Hippocampal formation (tissue), 2 donors: ENCODE measurements around the gene XXYLT1.
"Not testable (repeated sequence)": the region's sequence is repeated elsewhere in the genome, so short reads cannot be mapped to it uniquely, and the experiment has no call there.

Experiments
- DNase-seq, 2 donors: peaks; one replicate each; lab custom pipeline; 2025; lab: John Stamatoyannopoulos, UW

Gene XXYLT1, protein sequence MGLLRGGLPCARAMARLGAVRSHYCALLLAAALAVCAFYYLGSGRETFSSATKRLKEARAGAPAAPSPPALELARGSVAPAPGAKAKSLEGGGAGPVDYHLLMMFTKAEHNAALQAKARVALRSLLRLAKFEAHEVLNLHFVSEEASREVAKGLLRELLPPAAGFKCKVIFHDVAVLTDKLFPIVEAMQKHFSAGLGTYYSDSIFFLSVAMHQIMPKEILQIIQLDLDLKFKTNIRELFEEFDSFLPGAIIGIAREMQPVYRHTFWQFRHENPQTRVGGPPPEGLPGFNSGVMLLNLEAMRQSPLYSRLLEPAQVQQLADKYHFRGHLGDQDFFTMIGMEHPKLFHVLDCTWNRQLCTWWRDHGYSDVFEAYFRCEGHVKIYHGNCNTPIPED

DNA sequence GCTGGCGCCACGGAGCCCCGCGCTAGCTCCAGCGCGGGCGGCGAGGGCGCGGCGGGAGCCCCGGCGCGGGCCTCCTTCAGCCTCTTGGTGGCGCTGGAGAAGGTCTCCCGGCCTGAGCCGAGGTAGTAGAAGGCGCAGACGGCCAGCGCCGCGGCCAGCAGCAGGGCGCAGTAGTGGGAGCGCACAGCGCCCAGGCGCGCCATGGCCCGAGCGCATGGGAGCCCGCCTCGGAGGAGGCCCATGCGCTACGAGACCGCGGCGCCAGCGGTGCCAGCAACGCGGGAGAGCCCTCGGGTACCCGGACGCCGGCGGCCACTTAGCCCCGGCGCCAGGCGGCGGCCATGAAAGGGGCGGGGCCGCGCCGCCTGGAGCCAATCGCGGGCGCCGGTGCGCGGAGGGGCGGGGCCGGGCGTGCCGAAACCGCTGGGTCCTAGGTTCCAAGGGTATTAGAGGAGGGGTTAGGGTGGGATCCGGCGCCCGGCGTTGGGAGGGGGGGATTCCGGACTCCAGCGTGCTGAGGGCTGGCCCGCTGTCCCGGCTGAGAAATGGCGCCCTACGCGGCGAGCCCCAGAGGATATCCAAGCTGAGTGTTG is at the start of gene XXYLT1:
Gene XXYLT1, minus strand, starts transcription at position 343 of the 593 bp plus-strand sequence. Its CDS starts 101 bp downstream, at position 242.
- peak; percentile 76 to 83 for DNase-seq

DNA sequence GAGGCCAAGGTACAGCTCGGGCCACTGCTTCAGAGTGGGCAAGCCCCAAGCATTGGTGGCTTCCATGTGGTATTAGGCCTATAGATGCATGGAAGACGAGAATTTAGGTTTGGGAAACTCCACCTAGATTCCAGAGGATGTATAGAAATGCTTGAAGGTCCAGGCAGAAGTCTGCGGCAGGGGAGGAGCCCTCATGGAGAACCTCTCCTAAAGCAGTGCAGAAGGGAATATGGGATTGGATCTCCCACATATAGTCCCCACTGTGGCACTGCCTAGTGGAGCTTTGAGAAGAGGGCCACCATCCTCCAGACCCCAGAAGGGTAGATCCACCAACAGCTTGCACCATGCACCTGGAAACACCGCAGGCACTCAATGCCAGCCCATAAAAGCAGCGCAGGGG is 48.1 kb upstream of the XXYLT1 start:
- DNase-seq = no peak

DNA sequence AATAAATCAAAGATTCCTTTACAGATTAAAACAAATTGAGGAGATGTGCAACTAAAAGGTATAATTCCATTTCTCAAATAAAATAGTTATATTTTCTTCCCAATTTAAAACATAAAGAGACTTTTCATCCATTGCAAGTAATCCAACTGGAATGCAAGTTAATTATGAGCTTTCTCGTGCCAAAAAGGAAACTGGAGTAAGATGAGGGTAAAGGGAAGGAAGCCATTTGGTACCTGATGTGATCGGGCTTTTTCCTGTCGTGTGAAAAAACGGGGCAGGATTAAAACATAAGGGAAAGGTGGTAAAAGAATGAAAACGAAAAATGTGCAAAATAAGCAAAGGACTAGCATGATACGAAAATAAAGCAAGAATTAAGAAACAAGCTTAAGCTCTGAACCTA is 41.8 kb upstream of the XXYLT1 start:
- no peak for DNase-seq

DNA sequence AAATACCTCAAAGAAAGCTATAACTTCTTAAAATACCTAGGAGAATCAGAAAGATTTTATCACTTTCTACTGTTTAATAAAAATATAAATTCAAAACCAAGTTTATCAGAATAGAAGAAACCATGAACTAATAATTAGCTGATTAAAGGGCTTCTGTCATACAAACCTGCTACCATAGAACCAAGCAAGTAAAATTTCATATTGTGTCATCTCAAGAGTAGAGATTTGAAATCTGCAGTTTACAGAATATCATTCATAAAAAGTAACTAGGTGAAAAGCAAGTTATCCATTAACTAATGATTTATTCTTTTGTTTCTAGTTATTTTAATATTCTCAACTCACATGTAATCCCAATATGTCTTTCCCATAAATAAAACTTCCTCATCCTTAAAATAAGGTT is 36.8 kb upstream of the XXYLT1 start:
- no peak for DNase-seq

DNA sequence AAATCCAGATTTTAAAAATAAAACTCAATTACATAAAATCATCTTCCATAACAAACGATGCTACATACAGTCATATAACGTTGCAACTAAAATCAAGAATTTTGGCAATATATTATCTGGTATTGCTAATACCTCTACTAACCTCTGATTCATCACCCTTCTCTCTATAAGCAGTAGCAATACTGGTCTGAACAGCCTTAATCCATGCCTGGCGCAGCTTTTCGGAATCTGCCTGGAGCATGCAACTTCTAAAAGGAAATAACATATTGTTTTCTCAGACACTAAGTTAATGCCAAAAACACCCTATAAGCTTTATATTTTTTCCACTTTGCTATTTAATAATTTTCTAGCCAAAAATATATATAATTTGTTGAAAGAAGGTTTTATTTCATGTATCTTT is 35.4 kb upstream of the XXYLT1 start:
- no peak for DNase-seq

DNA sequence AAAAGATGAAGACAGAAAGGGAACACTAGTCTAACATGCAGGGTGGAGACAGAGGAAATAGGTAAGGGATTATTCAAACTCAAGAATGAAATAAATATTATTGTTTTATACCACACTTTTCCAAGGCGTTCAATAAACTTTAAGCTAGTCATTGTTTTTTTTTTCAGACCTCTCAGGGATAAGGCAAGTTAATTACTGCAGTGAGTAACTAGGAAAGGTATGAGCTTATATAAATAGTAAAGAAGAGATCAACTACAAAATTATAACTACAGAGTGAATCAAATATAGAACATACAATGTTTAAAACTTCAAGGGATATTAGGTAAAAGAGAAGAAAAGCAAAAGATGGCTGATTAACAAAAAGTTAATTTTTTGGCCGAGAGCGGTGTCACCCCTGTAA is 31.5 kb upstream of the XXYLT1 start:
- no peak for DNase-seq

DNA sequence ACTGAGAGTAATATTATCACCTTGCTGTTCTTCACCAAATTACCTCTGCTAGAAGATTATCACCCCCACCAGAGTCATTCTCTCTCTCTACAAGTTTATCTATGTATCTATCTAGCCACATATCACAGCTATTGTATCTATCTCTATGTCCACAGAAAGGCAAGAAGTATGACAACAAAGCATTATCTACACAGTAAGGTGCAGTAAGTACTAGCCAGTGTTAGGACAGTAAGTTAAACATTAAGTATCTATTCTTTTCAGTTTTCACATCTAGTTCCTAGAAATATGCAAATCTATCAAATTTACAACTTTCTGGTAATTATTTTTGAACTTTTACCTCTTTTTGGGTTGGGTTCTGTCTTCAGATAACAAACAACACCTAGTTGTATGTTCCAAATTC is 26.5 kb upstream of the XXYLT1 start:
- no peak for DNase-seq

DNA sequence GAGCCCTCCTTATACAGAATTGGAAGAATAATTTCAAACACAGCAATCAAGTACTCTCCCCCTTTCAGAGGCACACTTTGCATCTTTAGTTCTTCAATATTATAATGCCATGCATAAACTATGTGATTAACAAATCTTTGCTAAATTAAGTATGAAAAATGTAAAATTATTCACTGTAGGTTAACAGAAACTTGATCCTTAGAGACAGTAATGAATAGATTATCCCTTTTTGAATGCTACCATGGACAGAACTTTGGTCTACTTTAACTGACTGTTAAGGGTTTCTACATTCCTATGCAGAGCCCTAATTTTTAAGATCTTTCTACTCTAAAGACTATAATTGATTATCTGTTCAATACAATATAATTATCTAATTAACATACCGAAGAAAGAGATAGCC is 25.7 kb upstream of the XXYLT1 start:
- no peak for DNase-seq

DNA sequence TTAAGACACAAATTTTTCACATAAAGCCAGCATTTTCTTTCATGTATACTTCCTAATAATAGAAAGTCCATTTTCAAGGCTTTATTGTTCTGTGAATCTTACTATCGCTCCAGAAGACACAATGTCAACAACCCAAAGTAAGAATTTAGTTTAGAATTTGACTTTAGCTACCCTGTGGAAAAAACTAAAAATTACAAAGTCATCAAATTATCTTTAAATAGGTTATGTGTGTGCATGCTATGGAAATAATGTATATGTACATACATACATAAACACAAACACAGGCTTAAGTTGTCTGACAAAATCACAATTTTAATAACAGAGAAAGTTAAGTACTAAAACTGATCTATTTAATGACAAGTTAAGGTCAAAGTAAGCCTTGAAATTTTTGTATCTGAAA is 20.2 kb upstream of the XXYLT1 start:
- DNase-seq = no peak

DNA sequence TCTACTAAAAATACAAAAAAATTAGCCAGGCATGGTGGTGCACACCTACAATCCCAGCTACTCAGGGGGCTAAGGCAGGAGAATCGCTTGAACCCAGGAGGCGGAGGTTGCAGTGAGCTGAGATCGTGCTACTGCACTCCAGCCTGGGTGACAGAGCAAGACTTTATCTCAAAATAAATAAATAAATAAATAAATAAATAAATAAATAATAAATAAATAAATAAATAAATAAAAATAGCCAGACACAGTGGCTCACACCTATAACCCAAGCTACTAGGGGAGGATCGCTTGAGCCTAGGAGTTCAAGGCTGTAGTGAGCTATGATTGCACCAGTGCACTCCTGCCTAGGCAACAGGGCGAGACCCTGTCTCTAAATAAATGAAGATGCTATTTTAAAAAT is 19.7 kb upstream of the XXYLT1 start:
- not testable (repeated sequence) for DNase-seq

DNA sequence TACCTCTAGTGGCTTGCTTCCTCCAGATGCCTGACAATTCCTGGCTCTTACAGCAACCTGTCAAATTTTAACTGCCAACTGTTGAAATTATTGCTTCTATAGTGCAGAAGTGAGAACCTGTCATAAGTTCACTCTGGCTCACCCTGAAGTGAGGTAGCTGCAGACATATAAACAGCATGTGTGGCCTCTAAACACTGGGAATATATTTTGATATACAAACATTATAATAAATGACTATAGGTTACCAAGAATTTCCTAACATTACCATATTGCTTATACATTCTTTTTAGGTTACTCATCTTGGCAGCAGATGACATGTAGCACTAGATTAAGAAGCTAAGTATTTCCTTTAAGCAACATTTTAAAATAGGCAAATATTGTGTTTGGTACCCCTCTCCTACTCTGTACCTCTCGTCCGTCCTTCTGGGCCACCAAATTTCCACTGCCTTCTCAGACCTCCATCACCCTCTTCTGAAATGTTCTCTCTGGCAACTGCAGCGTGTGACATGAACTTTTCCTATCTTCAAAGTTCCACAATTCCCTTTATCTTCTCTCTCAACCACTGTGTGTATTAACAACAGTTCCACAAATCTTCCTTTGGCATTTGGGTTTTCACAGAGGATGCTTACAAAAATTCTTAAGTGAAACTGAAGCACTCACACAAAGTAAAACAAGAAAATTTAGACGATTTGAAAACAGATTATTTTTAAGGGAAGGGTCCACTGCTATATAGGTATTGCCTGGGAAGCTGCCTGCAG is 15.3 kb upstream of the XXYLT1 start:
- DNase-seq = no peak

DNA sequence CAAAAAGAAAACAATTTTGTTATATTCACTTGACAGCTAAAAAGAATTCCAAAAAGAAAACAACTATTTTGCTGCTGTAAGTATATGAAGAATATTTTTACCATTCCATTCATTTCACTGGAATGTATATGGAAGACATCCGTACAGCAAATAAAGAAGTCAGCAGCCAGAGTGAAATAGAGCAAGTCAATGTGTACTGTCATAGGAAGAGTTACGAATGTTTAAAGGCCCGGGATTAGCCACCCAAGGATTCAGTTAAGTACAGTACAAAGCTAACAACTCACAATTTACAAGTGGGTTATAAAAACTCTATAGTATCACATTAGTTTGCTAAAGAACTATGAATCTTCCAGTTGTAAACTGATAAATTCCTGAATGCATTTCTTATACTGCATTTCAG is 14.4 kb upstream of the XXYLT1 start:
- no peak for DNase-seq

DNA sequence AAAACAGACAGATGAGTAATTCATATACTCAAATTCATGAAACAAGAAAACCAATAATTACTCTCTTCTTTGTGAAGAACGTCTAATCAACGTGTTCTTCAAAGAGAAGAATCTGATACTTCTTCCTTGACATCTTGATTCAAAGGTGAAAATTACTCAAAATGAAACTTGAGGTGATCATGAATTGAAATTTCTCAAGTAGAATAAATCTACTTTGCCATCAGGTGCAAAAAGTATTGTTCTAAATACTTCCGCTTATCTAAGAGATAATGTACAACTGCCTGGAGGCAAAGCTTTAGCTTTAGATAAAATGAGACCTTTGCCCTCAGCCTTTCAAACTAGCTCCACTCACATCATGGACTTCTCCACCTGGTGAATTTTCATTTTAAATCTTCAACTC is 13.9 kb upstream of the XXYLT1 start:
- DNase-seq = no peak

DNA sequence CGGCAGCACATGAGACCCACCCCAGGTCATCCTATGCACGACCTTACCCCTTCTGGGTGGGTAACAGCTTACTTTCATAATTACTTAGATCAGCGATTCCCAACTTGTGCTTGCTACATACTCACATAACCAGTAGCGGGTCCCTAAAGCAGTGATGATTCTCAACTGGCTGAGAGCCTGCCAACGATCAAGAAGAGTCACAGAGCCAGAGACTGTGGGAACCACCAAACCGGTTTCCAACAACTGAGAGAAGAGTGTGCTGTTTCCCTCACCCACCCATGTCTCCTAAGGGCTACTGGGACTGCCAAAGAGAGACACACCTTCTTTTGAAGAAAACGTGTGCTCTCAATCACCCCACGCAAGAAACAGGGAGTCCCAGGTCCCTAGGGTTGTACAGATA is 12.0 kb upstream of the XXYLT1 start:
- no peak for DNase-seq

DNA sequence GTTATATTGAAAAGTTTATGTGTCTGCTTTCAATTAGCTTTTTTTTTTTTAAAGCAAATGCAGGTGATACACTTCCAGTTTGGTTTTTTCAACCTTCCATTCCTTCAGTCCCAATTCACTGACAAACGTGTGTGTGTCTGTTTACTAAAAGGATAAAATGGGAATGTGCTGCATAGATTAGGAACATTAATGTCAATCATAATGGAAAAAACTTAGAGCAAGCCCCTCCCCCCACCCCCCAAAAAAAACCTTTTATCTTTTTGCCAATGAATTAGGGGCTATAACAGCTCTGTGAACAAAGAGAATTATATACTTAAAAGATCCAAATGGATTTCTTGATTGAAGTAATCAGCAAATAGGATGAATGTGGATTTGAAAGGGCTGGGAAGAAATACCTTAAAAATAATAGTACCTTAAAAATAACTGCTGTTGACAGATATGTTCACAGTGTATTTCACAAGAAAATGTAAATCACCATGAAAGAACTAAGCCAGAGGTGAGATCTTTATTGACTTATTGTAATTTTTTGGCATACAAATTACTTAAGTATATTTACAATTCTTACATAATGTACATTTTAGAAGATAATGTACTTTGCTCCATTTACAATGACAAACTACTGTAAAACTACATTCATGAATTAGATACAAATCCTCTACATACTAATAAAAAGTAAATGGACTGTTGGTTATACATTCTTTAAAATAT is 3.5 kb upstream of the XXYLT1 start:
- no peak for DNase-seq

DNA sequence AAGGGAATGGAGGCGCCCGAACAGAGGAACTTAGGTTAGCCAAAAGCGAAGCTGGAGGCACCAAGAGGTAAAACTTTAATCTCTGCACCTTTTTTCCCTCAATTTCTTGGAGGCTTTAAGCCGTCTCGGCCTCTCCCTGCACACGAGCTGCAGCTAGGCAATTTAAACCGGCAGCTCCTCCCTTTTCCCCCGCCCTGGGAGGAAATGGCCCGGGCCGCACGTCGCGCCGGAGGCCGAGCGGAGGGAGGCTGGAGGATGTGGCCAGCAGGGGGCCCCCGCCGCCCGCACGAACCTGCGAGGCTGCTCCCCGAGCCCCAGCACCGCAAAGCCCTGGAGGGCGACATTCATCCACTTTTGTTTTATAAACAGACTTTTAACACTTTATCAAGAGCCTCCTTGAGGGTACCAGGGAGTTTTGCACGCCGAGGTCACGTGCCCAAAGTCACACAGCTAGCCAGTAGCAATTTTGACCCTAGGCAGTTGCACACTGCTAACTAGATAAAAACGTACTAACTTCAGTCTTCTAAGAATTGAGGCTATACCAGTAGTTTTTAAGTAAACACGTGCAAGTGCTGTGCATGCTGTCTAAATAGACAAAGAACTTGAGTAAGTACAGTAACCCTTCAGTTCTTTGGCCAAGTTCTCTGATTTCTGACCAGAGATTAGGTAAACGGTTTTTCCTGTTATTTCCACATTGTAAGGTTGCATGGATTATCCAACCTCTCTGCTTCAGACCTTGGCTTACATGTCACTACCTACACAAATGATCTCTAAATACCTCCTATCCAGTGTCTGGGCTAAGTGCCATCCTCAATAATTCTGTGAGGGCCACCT is 668 bp upstream of the XXYLT1 start:
- peak; percentile 80 to 86 for DNase-seq

DNA sequence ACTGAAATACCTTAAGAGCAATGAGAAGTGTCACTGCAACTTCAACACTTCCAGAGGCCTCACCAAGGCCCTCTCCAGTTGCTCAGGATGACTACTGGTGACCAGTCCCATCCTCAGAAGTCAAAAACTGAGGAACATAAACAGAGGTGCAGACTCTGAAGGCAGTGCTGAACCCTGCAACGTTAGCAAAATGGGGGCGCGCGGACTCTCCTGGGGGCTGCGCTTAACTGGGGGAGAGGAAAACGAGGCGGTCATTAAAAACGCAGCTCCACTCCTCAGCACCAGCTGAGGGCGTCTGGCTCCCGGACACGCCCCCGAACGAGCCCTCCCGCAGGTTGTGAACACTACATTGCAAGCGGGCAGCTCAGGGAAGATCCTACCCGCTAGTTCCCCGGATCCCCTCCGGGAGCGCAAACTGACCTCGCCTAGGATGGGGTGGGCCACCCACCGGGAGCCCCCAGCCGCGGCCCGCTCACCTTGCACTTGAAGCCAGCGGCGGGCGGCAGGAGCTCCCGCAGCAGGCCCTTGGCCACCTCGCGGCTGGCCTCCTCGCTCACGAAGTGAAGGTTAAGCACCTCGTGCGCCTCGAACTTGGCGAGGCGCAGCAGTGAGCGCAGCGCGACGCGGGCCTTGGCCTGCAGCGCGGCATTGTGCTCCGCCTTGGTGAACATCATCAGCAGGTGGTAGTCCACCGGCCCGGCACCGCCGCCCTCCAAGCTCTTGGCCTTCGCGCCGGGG is 711 bp downstream of the XXYLT1 start:
- no peak for DNase-seq

DNA sequence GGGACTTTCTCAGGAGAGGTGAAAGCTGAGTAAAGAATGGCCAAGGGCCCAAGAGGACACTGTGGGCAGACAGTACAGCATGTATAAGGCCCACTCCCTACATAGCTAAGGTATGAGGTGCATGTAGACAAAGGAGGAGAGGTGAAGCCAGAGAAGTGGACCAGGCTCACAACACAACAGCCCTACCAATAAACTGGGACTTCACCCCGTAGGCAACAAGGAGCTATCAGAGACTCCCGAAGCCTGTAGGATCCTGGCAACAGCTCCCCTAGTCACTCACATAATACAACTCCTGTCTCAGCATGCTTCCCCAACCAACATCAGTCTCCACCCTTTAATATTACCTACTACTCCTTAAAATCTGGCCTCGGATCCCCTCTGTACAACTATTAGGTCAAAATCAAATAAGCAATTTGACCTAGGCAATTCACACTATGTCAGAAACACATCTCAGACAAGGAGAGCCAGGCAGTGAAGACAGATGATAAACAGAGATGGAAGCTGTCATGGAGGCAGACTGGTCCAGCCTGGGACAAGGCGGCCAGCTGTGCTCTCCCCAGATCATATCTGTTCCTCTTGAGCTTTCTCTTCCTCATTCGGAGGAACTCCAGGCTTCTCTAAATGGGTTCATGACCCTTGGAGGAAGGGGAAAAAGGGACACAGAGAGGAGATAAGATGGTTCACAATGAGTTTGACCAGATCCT is 1.4 kb downstream of the XXYLT1 start:
- no peak for DNase-seq

DNA sequence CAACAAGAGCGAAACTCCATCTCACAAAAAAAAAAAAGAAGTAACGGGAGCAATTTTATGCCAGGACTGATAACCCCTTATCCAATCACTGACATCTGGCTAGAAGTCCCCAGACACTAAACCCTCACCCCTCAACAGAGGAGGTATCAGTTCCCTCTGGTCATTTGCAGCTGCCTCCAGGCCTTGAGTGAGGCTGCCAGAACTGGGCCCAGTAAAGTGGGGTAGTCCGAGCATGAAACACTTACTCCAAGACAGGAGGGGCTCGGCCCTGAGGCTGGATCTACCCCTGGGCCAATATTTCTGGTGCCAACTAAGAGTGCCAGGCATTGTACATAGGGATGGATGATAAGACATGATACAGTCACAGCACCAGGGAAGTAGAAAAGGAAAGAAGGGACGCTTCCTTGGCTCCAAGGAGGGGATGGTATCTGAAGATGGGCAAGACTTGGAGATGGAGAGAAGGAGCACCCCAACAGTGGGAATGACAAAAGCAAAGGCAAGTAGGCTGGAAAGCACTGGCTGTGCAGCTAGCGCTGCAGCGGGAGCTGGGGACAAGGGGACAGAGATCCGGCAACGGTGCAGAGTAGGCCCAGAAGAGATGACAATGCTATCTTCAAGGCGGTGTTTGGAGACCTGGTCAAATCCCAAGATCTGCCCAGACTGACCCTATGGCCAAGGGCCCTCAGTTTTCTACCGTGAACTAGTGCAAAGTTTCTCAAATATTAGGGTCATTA is 2.2 kb downstream of the XXYLT1 start:
- no peak for DNase-seq
